Neural cell (in vitro differentiated cells): ENCODE measurements around the gene RCSD1. TPM values are rescaled to one million over a fixed set of nuclear protein-coding genes. Genes with fewer than 3 reads are reported as not detected.

Experiments used
- H2AFZ ChIP-seq: fragments of 200-600, 300-800 bp; sonication (generic), shearing (Covaris generic); 2 replicates; pipeline ENCODE4 v1.6.0; 2014; ENCODE audit warnings: low read depth, mild to moderate bottlenecking, antibody characterized with exemption, low read length, moderate library complexity
- H3F3A ChIP-seq: fragments of 200-600 bp; shearing (Covaris generic); 2 replicates; pipeline ENCODE4 v1.6.1; 2016; ENCODE audit warnings: mild to moderate bottlenecking, moderate library complexity, mixed read lengths, antibody characterized with exemption, low read length; ENCODE audit not compliant: insufficient read depth, poor library complexity, severe bottlenecking
- H3K27ac ChIP-seq: fragments of 200-600, 300-800 bp; sonication (generic), shearing (Covaris generic); 2 replicates; pipeline ENCODE4 v1.5.1; 2014; ENCODE audit warnings: mild to moderate bottlenecking, low read length, moderate library complexity
- H3K27me3 ChIP-seq: fragments of 300-800, 200-600 bp; sonication (generic), shearing (Covaris generic); 2 replicates; pipeline ENCODE4 v1.6.0; 2014; ENCODE audit warnings: mild to moderate bottlenecking, low read depth, low read length, moderate library complexity; ENCODE audit not compliant: insufficient read depth
- H3K36me3 ChIP-seq: fragments of 300-800, 200-600 bp; sonication (generic), shearing (Covaris generic); 2 replicates; pipeline ENCODE4 v1.5.1; 2014; ENCODE audit warnings: mild to moderate bottlenecking, antibody characterized with exemption, low read length, moderate library complexity; ENCODE audit not compliant: insufficient read depth
- H3K4me2 ChIP-seq: fragments of 300-800, 200-600 bp; sonication (generic), shearing (Covaris generic); 2 replicates; pipeline ENCODE4 v1.6.0; 2014; ENCODE audit warnings: mild to moderate bottlenecking, low read length
- H3K4me3 ChIP-seq: fragments of 300-800, 200-600 bp; sonication (generic), shearing (Covaris generic); 2 replicates; pipeline ENCODE4 v1.5.1; 2014; ENCODE audit warnings: mild to moderate bottlenecking, low read length, moderate library complexity
- H3K79me2 ChIP-seq: fragments of 200-600 bp; shearing (Covaris generic); replicated peaks from 2 replicates; pipeline ENCODE4 v1.6.0; 2014; ENCODE audit warnings: mild to moderate bottlenecking, low read length, moderate library complexity; ENCODE audit not compliant: insufficient read depth
- H3K9ac ChIP-seq: fragments of 300-800, 200-600 bp; sonication (generic), shearing (Covaris generic); 2 replicates; pipeline ENCODE4 v1.6.1; 2016; ENCODE audit warnings: mild to moderate bottlenecking, low read length, mixed read lengths
- H3K9me2 ChIP-seq: fragments of 200-600 bp; shearing (Covaris generic); 2 replicates; pipeline ENCODE4 v1.6.1; 2016; ENCODE audit warnings: mild to moderate bottlenecking, low read length, mixed read lengths; ENCODE audit not compliant: insufficient read depth
- H3K9me3 ChIP-seq: fragments of 200-600, 300-800 bp; sonication (generic), shearing (Covaris generic); 2 replicates; pipeline ENCODE4 v1.6.1; 2016; ENCODE audit warnings: mild to moderate bottlenecking, mixed run types, low read length, moderate library complexity, mixed read lengths
- H4K20me1 ChIP-seq: fragments of 200-600 bp; shearing (Covaris generic); 2 replicates; pipeline ENCODE4 v1.6.1; 2016; ENCODE audit warnings: mild to moderate bottlenecking, mixed run types; ENCODE audit not compliant: insufficient read depth
- EP300 ChIP-seq: fragments of 450-650 bp; conservative IDR thresholded peaks from 2 replicates; pipeline ENCODE4 v1.6.1; 2014; ENCODE audit warnings: antibody characterized with exemption, mild to moderate bottlenecking, moderate library complexity; ENCODE audit not compliant: poor library complexity, severe bottlenecking
- EZH2 ChIP-seq: fragments of 200-600, 300-800 bp; shearing (Covaris generic), sonication (generic); IDR thresholded peaks from 2 replicates; pipeline ENCODE4 v1.6.1; 2014; ENCODE audit warnings: antibody characterized with exemption, low read length, borderline replicate concordance, mild to moderate bottlenecking; ENCODE audit not compliant: insufficient read depth, poor library complexity, severe bottlenecking
- MXI1 ChIP-seq: fragments of 450-650 bp; conservative IDR thresholded peaks from 2 replicates; pipeline ENCODE4 v1.6.1; 2014; ENCODE audit warnings: antibody characterized with exemption, mild to moderate bottlenecking; ENCODE audit not compliant: poor library complexity, severe bottlenecking
- RAD21 ChIP-seq: fragments of 450-650 bp; conservative IDR thresholded peaks from 2 replicates; pipeline ENCODE4 v1.6.1; 2014; ENCODE audit warnings: antibody characterized with exemption, mild to moderate bottlenecking, moderate library complexity
- SMC3 ChIP-seq: fragments of 450-650 bp; conservative IDR thresholded peaks from 2 replicates; pipeline ENCODE4 v1.6.1; 2014; ENCODE audit warnings: antibody characterized with exemption, mild to moderate bottlenecking, moderate library complexity; ENCODE audit not compliant: poor library complexity
- polyA minus RNA-seq: library from RNA; depleted of rRNA, polyadenylated mRNA; stranded (reverse); fragments of >200 nt; gene quantifications from 2 replicates; pipeline ENCODE4 v1.2.3, GENCODE V29; 2014
- polyA plus RNA-seq: library from polyadenylated mRNA; depleted of rRNA; stranded (reverse); fragments of >200 nt; gene quantifications from 2 replicates; pipeline ENCODE4 v1.2.3, GENCODE V29; 2014
- TF ChIP-seq, protein P1 (sequence below): IDR thresholded peaks from 2 replicates; pipeline ENCODE4 v1.6.1; 2012; ENCODE audit warnings: borderline replicate concordance

RCSD1 gene
- polyA plus RNA-seq (not detected in 2 replicates), polyA minus RNA-seq (not detected in 2 replicates)

DNA sequence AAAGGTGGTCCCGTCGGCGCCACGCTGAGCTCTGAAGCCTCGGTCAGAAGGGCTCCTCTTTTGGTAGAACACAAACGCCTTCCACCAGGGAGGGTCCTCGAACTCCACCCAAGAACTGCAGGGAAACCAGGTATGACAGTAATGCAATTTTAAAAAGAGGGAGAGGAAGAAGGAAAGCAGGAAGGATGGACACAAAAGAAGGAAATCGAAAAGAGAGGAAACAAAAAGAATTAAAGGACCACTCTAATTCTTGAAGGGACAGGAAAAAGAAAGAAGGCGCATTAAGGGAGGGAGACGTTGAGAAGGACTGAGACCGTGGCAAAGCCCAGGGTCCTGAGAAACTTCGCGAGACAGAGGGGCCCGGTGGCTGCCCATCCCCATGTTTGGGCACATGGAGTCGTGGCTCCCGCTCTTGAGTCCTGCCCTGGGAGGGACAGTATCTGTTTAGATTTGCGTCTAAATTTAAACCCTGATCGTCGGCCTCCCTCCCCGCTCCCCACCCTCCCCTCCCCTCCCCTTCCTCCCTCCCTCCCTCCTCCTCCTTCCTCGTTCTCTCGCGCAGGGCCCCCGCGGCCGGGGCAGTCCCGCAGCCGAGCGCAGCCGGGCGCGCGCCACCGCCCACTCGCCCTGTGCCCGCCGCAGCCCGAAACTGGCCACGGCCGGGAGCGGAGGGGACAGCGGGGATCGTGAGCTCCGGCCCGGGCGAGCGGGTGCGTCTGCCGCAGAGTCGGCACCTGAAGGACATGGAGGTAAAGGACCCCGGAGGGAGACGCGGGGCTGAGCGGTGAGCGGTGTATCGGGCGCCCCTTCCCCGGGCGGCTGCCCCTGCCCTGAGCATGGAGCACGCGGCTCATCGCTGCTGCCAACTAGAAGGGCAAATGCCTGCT lies at the start of gene RCSD1:
Gene RCSD1, plus strand, starts transcription at position 552 of the 887 bp plus-strand sequence. Its CDS starts 192 bp downstream, at position 744.
- H3K36me3 ChIP-seq = no peaks in the 10 kb centered on the region
- TF ChIP-seq MXI1 (no peak), EZH2 (peak; percentile 41)
- no peaks in the 10 kb centered on the region for H3K9me2 ChIP-seq
- H3K27me3 ChIP-seq = peaks cover 50% of the 10 kb centered on the region
- H2AFZ ChIP-seq = no peak within 1 kb of the TSS
- no peaks in the 10 kb centered on the region for H3K9me3 ChIP-seq
- no peaks in the 10 kb centered on the region for H3K79me2 ChIP-seq
- no peaks in the 10 kb centered on the region for H4K20me1 ChIP-seq
- peak within 1 kb of the TSS; percentile 64 for H3K4me3 ChIP-seq
- H3F3A ChIP-seq = no peaks in the 10 kb centered on the region
- no peak within 1 kb of the TSS for H3K27ac ChIP-seq
- peak within 1 kb of the TSS; percentile 14 for H3K4me2 ChIP-seq
- peak within 1 kb of the TSS; percentile 26 for H3K9ac ChIP-seq

- Histone ChIP-seq H3K36me3 (no peaks in the 10 kb centered on the region), H2AFZ (no peak overlapping the region), H3K79me2 (no peaks in the 10 kb centered on the region), H4K20me1 (no peaks in the 10 kb centered on the region), H3K4me3 (no peak overlapping the region), H3K9me2 (no peaks in the 10 kb centered on the region), H3F3A (no peaks in the 10 kb centered on the region), H3K9me3 (no peaks in the 10 kb centered on the region), H3K27ac (no peak overlapping the region), H3K27me3 (no peaks in the 10 kb centered on the region), H3K9ac (no peak overlapping the region), H3K4me2 (no peak overlapping the region)
- TF ChIP-seq, protein P1, sequence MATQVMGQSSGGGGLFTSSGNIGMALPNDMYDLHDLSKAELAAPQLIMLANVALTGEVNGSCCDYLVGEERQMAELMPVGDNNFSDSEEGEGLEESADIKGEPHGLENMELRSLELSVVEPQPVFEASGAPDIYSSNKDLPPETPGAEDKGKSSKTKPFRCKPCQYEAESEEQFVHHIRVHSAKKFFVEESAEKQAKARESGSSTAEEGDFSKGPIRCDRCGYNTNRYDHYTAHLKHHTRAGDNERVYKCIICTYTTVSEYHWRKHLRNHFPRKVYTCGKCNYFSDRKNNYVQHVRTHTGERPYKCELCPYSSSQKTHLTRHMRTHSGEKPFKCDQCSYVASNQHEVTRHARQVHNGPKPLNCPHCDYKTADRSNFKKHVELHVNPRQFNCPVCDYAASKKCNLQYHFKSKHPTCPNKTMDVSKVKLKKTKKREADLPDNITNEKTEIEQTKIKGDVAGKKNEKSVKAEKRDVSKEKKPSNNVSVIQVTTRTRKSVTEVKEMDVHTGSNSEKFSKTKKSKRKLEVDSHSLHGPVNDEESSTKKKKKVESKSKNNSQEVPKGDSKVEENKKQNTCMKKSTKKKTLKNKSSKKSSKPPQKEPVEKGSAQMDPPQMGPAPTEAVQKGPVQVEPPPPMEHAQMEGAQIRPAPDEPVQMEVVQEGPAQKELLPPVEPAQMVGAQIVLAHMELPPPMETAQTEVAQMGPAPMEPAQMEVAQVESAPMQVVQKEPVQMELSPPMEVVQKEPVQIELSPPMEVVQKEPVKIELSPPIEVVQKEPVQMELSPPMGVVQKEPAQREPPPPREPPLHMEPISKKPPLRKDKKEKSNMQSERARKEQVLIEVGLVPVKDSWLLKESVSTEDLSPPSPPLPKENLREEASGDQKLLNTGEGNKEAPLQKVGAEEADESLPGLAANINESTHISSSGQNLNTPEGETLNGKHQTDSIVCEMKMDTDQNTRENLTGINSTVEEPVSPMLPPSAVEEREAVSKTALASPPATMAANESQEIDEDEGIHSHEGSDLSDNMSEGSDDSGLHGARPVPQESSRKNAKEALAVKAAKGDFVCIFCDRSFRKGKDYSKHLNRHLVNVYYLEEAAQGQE = no peak
- TF ChIP-seq SMC3 = no peak
- TF ChIP-seq EP300 = no peak
Observed at GRCh38 chr1:167582064-167582463, 48.0 kb upstream of the RCSD1 start.

- Histone ChIP-seq H3K9me2 (no peaks in the 10 kb centered on the region), H2AFZ (no peak overlapping the region), H4K20me1 (no peaks in the 10 kb centered on the region), H3K79me2 (no peaks in the 10 kb centered on the region), H3K9me3 (no peaks in the 10 kb centered on the region), H3K27me3 (no peaks in the 10 kb centered on the region), H3K9ac (no peak overlapping the region), H3K4me3 (no peak overlapping the region), H3K27ac (no peak overlapping the region), H3K36me3 (no peaks in the 10 kb centered on the region), H3K4me2 (no peak overlapping the region), H3F3A (no peaks in the 10 kb centered on the region)
- no peak for TF ChIP-seq EP300
- no peak for TF ChIP-seq SMC3
- TF ChIP-seq, protein P1 = no peak
- no peak for TF ChIP-seq RAD21
- no peak for TF ChIP-seq MXI1
Observed at GRCh38 chr1:167582722-167583121, 47.3 kb upstream of the RCSD1 start.
